NCI-H187 treated with DMSO at 0.1 percent for 48 hours (cell line): ENCODE measurements around the gene FPR2.
"Not testable (repeated sequence)": the region's sequence is repeated elsewhere in the genome, so short reads cannot be mapped to it uniquely, and the experiment has no call there.

Source experiments
- DNase-seq: peaks from one replicate; lab custom pipeline; 2025; lab: John Stamatoyannopoulos, UW

The FPR2 gene

DNA sequence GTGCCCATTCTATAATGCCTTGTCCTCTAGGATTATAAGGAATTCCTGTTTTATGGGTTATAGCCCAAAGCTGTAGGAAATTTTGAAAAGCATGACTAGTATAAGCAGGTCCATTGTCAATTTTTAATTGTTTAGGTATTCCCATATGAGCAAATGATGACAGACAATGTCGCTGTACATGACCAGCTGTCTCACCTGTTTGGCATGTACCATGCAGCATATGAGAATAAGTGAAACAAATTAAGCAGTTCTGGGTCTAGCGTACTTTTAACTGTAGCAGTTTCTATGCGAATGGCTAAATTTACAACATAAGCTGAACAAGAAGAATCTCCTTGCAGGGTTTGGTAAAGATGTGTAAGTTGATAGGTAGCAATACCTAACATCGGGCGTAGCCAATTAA is 45.6 kb downstream of the FPR2 start:
- DNase-seq: not testable (repeated sequence)

DNA sequence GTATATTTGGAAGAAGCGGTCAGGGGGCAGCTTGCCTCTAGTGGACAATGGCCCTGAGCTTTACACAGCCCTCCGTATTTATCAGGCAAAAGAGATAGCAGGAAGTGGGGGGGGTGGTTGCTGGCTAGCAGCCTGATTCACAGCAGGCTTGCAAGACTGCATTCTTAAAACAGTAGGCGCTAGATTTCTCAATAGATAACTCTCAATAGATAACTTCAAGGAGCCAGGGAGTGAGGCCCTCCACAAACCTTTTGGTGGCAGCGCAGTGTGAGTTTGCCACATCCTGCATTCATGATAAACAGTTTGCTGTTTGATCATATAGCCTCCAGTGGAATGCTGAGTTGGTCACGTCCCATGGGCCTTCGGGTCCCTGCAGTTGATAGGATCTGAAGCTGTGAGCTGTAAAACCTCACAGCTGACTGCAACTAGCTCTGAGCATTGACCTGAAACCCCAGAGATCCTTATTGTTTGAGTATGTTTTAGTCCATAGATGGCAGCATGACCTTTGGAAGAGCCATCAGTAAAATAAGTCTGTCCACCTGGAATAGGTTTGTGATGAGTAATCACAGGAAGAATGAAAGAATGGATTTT is 46.2 kb downstream of the FPR2 start:
- DNase-seq: no peak

DNA sequence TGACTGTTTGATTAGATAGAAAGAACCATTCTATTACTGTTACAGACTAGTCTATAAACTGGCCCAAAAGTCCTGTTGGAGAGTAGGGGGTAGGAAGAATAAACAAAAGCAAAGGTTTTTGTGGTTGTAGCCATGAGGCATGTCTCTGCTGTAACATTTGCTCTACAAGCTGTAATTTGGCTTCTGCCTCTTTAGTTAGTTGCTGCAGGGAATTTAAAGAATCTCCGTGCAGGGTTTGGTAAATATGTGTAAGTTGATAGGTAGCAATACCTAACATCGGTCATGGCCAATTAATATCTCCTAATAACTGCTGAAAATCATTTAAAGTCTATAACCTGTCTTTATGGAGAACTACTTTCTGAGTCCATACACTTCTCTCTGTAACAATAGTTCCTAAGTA is 46.9 kb downstream of the FPR2 start:
- no peak for DNase-seq

DNA sequence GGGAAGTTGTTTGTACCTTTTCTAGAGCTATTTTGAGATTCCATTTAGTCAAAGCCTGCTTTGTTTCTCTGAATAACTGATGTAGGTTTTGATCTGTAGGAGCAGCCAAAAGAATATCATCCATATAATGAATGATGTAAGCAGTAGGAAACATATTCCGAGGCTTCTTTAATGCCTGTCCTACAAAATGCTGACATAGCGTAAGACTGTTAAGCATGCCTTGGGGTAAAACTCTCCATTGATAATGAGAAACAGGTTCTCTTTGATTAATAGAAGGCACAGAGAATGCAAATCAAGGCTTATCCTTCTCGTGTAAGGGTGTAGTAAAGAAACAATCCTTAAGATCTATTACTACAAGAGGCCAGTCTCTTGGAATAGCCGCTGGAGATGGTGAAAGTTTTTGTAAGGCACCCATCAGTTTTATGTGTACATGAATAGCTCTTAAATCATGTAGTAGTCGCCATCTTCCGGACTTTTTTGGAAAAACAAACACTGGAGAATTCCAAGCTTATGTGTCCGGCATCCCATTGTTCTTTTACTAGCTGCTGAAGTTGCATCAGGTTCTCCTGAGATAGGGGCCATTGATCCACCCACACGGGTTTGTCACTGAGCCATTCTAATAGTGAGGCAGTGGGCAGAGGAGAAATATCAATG is 47.5 kb downstream of the FPR2 start:
- no peak for DNase-seq

DNA sequence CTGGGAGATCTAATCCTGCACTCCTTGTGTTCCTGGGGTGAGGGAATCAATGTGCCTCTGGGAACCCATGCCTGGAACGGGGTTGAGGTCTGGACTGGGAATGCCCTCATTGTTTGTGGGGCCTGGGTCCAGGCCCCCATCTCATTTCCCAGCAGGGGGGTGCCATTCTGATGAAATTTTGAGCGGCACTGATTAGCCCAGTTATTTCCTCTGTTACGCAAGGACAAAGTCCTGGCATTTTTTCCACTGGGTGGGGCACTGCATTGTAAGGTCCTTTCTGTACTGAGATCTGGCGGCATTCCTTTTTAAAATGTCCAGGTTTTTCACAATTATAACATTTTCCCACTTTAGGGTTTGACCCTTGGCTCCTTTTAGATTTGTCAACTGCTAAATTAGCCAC is 48.8 kb downstream of the FPR2 start:
- DNase-seq: no peak

DNA sequence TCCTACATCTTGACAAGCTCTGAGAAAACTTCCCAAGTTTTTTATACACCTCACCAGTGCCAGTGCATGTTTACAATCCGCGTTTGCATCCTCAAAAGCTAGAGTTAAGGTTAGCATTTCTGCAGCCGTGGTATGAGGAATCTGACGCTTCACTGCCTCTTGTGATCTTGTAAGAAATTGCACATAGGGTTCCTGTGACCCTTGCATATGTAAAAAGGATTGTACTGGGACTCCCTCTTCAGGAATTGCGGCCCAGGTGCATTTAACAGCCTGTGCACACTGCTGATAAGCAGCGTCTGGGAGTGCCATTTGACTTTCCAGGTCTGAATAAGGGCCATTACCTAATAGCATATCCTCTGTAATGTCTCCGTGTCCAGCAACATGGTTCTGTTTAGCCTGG is 49.2 kb downstream of the FPR2 start:
- DNase-seq: no peak

DNA sequence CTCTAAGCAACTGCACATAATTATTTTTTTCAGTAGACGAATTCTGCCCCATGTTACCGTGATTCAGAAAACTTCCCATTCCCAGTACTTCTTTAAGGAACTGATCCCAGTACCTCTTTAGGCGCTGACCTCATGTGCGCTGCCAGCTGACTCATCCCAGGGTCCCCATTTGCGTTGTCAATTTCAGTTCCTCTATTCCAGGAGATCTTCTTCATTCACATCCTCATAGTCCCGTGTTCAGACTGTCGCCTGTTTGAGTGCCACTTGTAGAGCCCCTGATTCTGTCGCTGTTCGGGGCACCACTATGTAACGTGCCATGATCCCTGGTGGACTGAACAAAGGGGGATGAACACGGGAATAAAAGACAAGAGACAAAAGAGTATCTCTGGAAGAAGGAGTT is 50.4 kb downstream of the FPR2 start:
- DNase-seq: no peak

DNA sequence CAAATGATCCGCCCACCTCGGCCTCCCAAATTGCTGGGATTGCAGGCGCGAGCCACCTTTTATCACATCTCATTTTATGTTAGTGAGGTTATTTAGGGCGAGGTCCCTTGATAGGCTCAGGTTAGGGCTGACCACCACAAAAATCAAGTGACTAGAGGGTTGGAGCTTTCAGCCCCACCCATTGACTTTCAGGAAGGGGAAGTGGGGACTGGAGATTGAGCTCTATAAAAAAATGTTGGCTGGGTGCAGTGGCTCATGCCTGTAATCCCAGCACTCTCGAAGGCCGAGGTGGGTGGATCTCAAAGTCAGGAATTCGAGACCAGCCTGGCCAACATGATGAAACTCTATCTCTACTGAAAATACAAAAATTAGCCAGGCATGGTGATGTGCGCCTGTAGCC is 54.1 kb downstream of the FPR2 start:
- no peak for DNase-seq

DNA sequence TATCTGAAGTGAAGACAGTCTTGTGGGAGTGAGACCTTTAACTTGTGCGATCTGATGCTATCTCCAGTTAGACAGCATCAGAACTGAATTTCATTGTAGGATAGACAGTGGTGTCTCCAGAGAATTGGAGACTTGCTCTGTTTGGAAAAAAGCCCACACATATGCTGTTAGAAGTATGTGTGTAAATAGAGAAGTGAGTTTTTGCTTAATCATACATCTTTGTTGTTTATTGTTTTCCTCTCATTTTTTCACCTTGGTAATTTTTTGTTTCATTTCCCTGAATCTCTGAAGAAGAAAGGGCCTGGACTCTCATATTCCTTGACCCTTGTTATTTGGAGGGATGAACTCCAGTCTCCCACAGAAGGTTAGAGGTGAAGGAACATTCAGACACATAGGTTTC is 55.7 kb downstream of the FPR2 start:
- DNase-seq: no peak

DNA sequence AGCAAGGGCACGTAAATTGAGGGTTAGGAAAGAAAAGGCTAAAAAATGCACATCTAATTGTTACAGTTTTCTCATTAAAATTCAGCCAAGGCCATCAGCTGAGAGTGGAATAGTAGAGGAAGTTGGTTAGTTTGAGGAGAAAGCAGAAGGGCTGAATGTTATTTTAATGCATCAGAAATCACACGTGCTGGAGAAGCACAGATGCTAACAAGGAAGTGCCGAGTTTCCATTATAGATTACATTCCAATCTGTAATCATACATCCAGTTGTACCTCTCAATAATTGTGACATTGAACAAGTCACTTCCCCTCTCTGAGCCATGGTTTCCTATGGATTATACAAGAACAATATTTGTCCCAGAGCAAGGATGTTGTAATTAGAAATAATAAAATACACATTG is 59.0 kb downstream of the FPR2 start:
- DNase-seq: no peak
